Hepatocyte (in vitro differentiated cells): ENCODE measurements around the gene GSTO1.

Experiments
- CTCF ChIP-seq: fragments of 200-600 bp; sonication (generic); IDR thresholded peaks from 2 replicates; pipeline ENCODE4 v1.5.1; 2016; ENCODE audit warnings: antibody characterized with exemption, mild to moderate bottlenecking; ENCODE audit not compliant: poor library complexity
- EZH2 ChIP-seq: fragments of 200-600 bp; sonication (generic); IDR thresholded peaks from 2 replicates; pipeline ENCODE4 v1.6.1; 2016; ENCODE audit warnings: antibody characterized with exemption, mild to moderate bottlenecking, borderline replicate concordance
- EZH2phosphoT487 ChIP-seq: fragments of 200-600 bp; sonication (generic); IDR thresholded peaks from one replicate; pipeline ENCODE4 v1.6.1; 2018; ENCODE audit warnings: antibody characterized with exemption, mild to moderate bottlenecking, low read depth, moderate library complexity; ENCODE audit not compliant: unreplicated experiment, severe bottlenecking

- TF ChIP-seq EZH2phosphoT487 (no peak), CTCF (no peak), EZH2 (no peak)
Observed at GRCh38 chr10:104267721-104268404, 13.2 kb downstream of the GSTO1 start.
